Transverse colon (tissue), 4 donors: ENCODE measurements around the gene ZBTB34. TPM values are rescaled to one million over a fixed set of nuclear protein-coding genes. Genes with fewer than 3 reads are reported as not detected.

Experiments
- DNase-seq: peaks from one replicate; pipeline ENCODE4 v3.0.0-alpha.2; 2019
- H3K27ac ChIP-seq, 4 donors: fragments of 200-600 bp; sonication (generic); 2 replicates each; pipeline ENCODE4 v1.5.1; 2016 to 2018; ENCODE audit warnings: inconsistent platforms in 4 of 4
- H3K27me3 ChIP-seq: fragments of 200-600 bp; sonication (generic); 2 replicates; pipeline ENCODE4 v1.5.1; 2017; ENCODE audit warnings: inconsistent platforms
- H3K36me3 ChIP-seq, 4 donors: fragments of 200-600 bp; sonication (generic); 2 replicates each; pipeline ENCODE4 v1.5.1; 2017 to 2019; ENCODE audit warnings: inconsistent platforms in 4 of 4
- H3K4me1 ChIP-seq, 4 donors: fragments of 200-600 bp; sonication (generic); 2 replicates each; pipeline ENCODE4 v1.5.1; 2017 to 2020; ENCODE audit warnings: inconsistent platforms in 4 of 4
- H3K4me3 ChIP-seq, 4 donors: fragments of 200-600 bp; sonication (generic); 1 replicate in 1 of 4; 2 replicates in 3 of 4; pipeline versions ENCODE4 v1.5.1 to v1.6.1; 2017 to 2019; ENCODE audit warnings: inconsistent platforms in 4 of 4
- H3K9me3 ChIP-seq, 2 donors: fragments of 200-600 bp; sonication (generic); 2 replicates each; pipeline ENCODE4 v1.5.1; 2017 to 2019; ENCODE audit warnings: inconsistent platforms in 2 of 2
- CTCF ChIP-seq, 5 experiments: fragments of 200-600 bp in 3 of 5; fragments of 450-650 bp in 2 of 5; sonication (generic) in 3 of 5; IDR thresholded peaks; 1 replicate in 2 of 5; 2 replicates in 3 of 5; pipeline ENCODE4 v1.5.1; 2016 to 2017; ENCODE audit warnings: antibody characterized with exemption in 5 of 5, inconsistent platforms in 3 of 5, mild to moderate bottlenecking in 2 of 5, moderate library complexity in 1 of 5
- EP300 ChIP-seq: sonication (generic); formaldehyde crosslinking; IDR thresholded peaks from one replicate; pipeline ENCODE4 v1.6.1; 2017; ENCODE audit warnings: antibody characterized with exemption, low read depth
- POLR2A ChIP-seq: fragments of 450-650 bp; IDR thresholded peaks from one replicate; pipeline ENCODE4 v1.6.1; 2016; ENCODE audit warnings: antibody characterized with exemption, mild to moderate bottlenecking, moderate library complexity
- POLR2AphosphoS5 ChIP-seq, 3 donors: sonication (generic); formaldehyde crosslinking; IDR thresholded peaks; one replicate each; pipeline ENCODE4 v1.6.1; 2016; ENCODE audit warnings: antibody characterized with exemption in 3 of 3
- WGBS, 2 donors: methylation state at CpG; one replicate each; pipeline ENCODE4 v1.1.5; 2018; ENCODE audit warnings: low coverage in 1 of 2; 5-methylcytosine and 5-hydroxymethylcytosine counted together
- in situ Hi-C, 4 donors: fragments of 200-750 bp; cut with MboI; loops; one replicate each; pipeline versions ENCODE4 v1.15.0 to v1.15.1; 2017; ENCODE audit warnings: low sequenced_read_pairs in 3 of 4, low pct_ligation_motif_present in 1 of 4, low pct_unique_long_range_greater_than_20kb in 1 of 4
- intact Hi-C: fragments of 100-400 bp; cut with DNase I; formaldehyde crosslinking; loops from one replicate; pipeline ENCODE4 v1.15.1; 2023; ENCODE audit warnings: low total_unique reads
- total RNA-seq, 4 donors: library from RNA; depleted of rRNA; stranded (reverse); fragments of >200 nt; gene quantifications; one replicate each; pipeline ENCODE4 v1.1.0, GENCODE V29; 2016

ZBTB34 gene
- total RNA-seq, 4 donors from 2014 or later: 6.0 to 14.9 (median 10.3) TPM

GRCh38 chr9:126904586-126904985, 44.1 kb downstream of the ZBTB34 start:
- Histone ChIP-seq H3K9me3 (peaks cover 4 to 6% of the 10 kb centered on the region in 2 donors), H3K36me3 (no peaks in the 10 kb centered on the region), H3K4me1 (no peaks in the 10 kb centered on the region), H3K4me3 (no peak overlapping the region), H3K27ac (no peak overlapping the region), H3K27me3 (peaks cover 15% of the 10 kb centered on the region)
- WGBS, 2 donors: 73% methylated on average over 3 of the region's 3 CpGs; no CpG with 5 or more reads in 1 of the 2 donors
- in situ Hi-C loops: no loop called here
- intact Hi-C loops: no loop called here
- DNase-seq: no peak
- TF ChIP-seq CTCF (IDR thresholded peaks at IDR 0.05) (no peak), POLR2AphosphoS5 (IDR thresholded peaks at IDR 0.05) (no peak), EP300 (no peak), POLR2A (no peak)

- Histone ChIP-seq H3K4me1 (no peaks in the 10 kb centered on the region), H3K36me3 (no peaks in the 10 kb centered on the region), H3K27ac (no peak overlapping the region), H3K9me3 (peaks cover 3 to 5% of the 10 kb centered on the region in 2 donors), H3K4me3 (no peak overlapping the region), H3K27me3 (peaks cover 15% of the 10 kb centered on the region)
- WGBS, 2 donors: 71 to 81% methylated on average over 4 to 6 of the region's 6 CpGs
- intact Hi-C loops: no loop called here
- DNase-seq: no peak
- in situ Hi-C loops: no loop called here
- TF ChIP-seq CTCF (IDR thresholded peaks at IDR 0.05): no peak
- TF ChIP-seq EP300: no peak
- no peak for TF ChIP-seq POLR2A
- no peak for TF ChIP-seq POLR2AphosphoS5 (IDR thresholded peaks at IDR 0.05)
Observed at GRCh38 chr9:126906091-126906490, 45.7 kb downstream of the ZBTB34 start.

GRCh38 chr9:126907058-126907457, 46.6 kb downstream of the ZBTB34 start:
- no peaks in the 10 kb centered on the region for H3K9me3 ChIP-seq
- H3K27ac ChIP-seq: no peak overlapping the region
- DNase-seq: no peak
- H3K36me3 ChIP-seq: no peaks in the 10 kb centered on the region
- H3K27me3 ChIP-seq: peaks cover 20% of the 10 kb centered on the region
- 67 to 78% methylated on average over 1 to 2 of the region's 2 CpGs for WGBS, 2 donors
- in situ Hi-C loops: no loop called here
- no peak overlapping the region for H3K4me3 ChIP-seq
- TF ChIP-seq POLR2AphosphoS5 (IDR thresholded peaks at IDR 0.05): no peak
- no peak for TF ChIP-seq POLR2A
- TF ChIP-seq EP300: no peak
- no peak for TF ChIP-seq CTCF (IDR thresholded peaks at IDR 0.05)
- no peaks in the 10 kb centered on the region for H3K4me1 ChIP-seq
- intact Hi-C loops: no loop called here

GRCh38 chr9:126914458-126915280, 54.2 kb downstream of the ZBTB34 start, which contains the start of gene RALGPS1:
Gene RALGPS1, plus strand, starts transcription at chr9:126914782. Its CDS starts 47,508 bp downstream, at chr9:126962290.
- Histone ChIP-seq H3K4me1 (peaks cover 0 to 16% (median 8%) of the 10 kb centered on the region in 4 donors), H3K9me3 (no peaks in the 10 kb centered on the region), H3K36me3 (no peaks in the 10 kb centered on the region), H3K27ac (peak within 1 kb of the TSS; percentile 89 to 94 (median 90)), H3K4me3 (peak within 1 kb of the TSS; percentile 46 to 88 (median 64)), H3K27me3 (peaks cover 4% of the 10 kb centered on the region)
- intact Hi-C loops: no loop called here
- TF ChIP-seq POLR2AphosphoS5 (IDR thresholded peaks at IDR 0.05) (peak; percentile 28 to 63 (median 56)), POLR2A (peak; percentile 31), EP300 (no peak), CTCF (IDR thresholded peaks at IDR 0.05) (no peak)
- peak; percentile 96 for DNase-seq
- WGBS, 2 donors: 0% methylated on average over 39 of the region's 105 CpGs; no CpG with 5 or more reads in 1 of the 2 donors
- in situ Hi-C loops: no loop called here
